ENCODE data around the gene OR52I1. TPM values are rescaled to one million over a fixed set of nuclear protein-coding genes. Genes with fewer than 3 reads are reported as not detected.

Gene OR52I1
- total RNA-seq, 4 donors from 2014 or later: not detected

GRCh38 chr11:4644233-4644632 is 50.4 kb downstream of the OR52I1 start:
- TF ChIP-seq POLR2A (IDR thresholded peaks at IDR 0.05) (no peak), CTCF (IDR thresholded peaks at IDR 0.05) (no peak)
- H3K4me3 ChIP-seq: no peak overlapping the region
- H3K4me1 ChIP-seq: no peaks in the 10 kb centered on the region
- no peak for DNase-seq
- no peaks in the 10 kb centered on the region for H3K27me3 ChIP-seq
- no peaks in the 10 kb centered on the region for H3K9me3 ChIP-seq
- H3K36me3 ChIP-seq: no peaks in the 10 kb centered on the region
- no peak overlapping the region for H3K27ac ChIP-seq

Other genes starting within 250 kb of the OR52I1 start
- not detected for gene OR52B4, start 225.7 kb upstream of the OR52I1 start, total RNA-seq
- 10 to 100 TPM; 17.2 to 30.4 (median 19.8) TPM for gene TRIM21, start 200.3 kb upstream of the OR52I1 start, total RNA-seq
- gene OR52K2, start 144.7 kb upstream of the OR52I1 start, total RNA-seq: not detected
- gene OR52K1, start 111.4 kb upstream of the OR52I1 start, total RNA-seq: not detected
- not detected for gene OR52M1, start 48.8 kb upstream of the OR52I1 start, total RNA-seq
- not detected for gene OR52I2, start 12.3 kb upstream of the OR52I1 start, total RNA-seq
- 10 to 100 TPM in 3 of 4 donors, 1 to 10 TPM in 1; 3.3 to 19.6 (median 15.6) TPM for gene TRIM68, start 14.2 kb downstream of the OR52I1 start, total RNA-seq
- not detected for gene OR51D1, start 43.4 kb downstream of the OR52I1 start, total RNA-seq
- gene OR51E1, start 49.9 kb downstream of the OR52I1 start, total RNA-seq: 1 to 10 TPM in 1 of 4 donors, under 1 TPM in 2, not detected in 1; 0.70 to 1.2 (median 0.85) TPM
- under 1 TPM in 2 of 4 donors, not detected in 2; 0.67 to 0.85 TPM for gene OR51E2, start 103.8 kb downstream of the OR52I1 start, total RNA-seq
- not detected for gene MMP26, start 110.7 kb downstream of the OR52I1 start, total RNA-seq
- not detected for gene OR51F1, start 175.9 kb downstream of the OR52I1 start, total RNA-seq
- not detected for gene OR52R1, start 210.3 kb downstream of the OR52I1 start, total RNA-seq
- not detected for gene OR51F2, start 227.3 kb downstream of the OR52I1 start, total RNA-seq

All from Peyer's patch (tissue), 4 donors.